ENCODE measurements around the gene TFF3. TPM values are rescaled to one million over a fixed set of nuclear protein-coding genes. Genes with fewer than 3 reads are reported as not detected.

TFF3 gene
- total and polyA plus RNA-seq, 2 experiments from 2014 or later: 84.4 to 589 TPM

DNA sequence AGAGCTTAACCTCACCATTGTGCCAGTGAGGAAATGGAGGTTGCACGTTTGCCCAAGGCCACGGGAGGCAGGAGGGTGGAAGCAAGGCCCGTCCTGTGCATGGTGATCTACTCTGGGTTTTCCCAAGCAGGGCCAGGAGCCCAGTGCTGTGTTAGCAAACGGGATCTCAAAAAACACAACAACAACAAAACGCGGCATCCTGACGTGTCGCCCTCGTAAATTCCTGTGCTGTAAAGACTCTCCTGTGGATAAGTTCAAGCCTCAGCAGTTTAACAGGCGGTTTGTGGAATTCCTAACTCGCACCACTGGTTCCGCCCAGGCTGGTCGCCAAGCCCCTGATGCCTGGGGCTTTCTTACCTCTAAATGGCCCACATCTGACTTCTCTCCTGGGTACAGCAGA is 39.1 kb downstream of the TFF3 start:
- Histone ChIP-seq H3K36me3 (replicated peaks; ENCODE audit: insufficient read depth, low read depth) (no peaks in the 10 kb centered on the region), H3K4me1 (ENCODE audit: insufficient read depth) (no peaks in the 10 kb centered on the region), H3K79me2 (no peaks in the 10 kb centered on the region), H2AFZ (no peak overlapping the region), H3K4me3 (no peak overlapping the region), H4K20me1 (ENCODE audit: insufficient read depth, poor library complexity, severe bottlenecking) (no peaks in the 10 kb centered on the region), H3K27me3 (no peaks in the 10 kb centered on the region), H3K9me2 (replicated peaks; ENCODE audit: insufficient read depth) (no peaks in the 10 kb centered on the region), H3K27ac (no peak overlapping the region), H3K4me2 (no peak overlapping the region), H3K9me3 (ENCODE audit: low read depth) (no peaks in the 10 kb centered on the region)
- WGBS (ENCODE audit: low lambda C conversion rate, missing lambda C conversion rate): 69% methylated on average over 13 of the region's 13 CpGs
- no peak for DNase-seq (ENCODE audit: low spot score)
- no peak for TF ChIP-seq EZH2phosphoT487 (IDR thresholded peaks at IDR 0.05; ENCODE audit: low read depth, severe bottlenecking, unreplicated experiment)
- no peak for TF ChIP-seq CTCF (IDR thresholded peaks at IDR 0.05; ENCODE audit: poor library complexity)
- no peak for TF ChIP-seq EZH2 (IDR thresholded peaks at IDR 0.05; ENCODE audit: borderline replicate concordance)

GRCh38 chr21:42272984-42273600 is 42.1 kb downstream of the TFF3 start:
- DNase-seq (ENCODE audit: low spot score): no peak
- TF ChIP-seq EZH2phosphoT487 (IDR thresholded peaks at IDR 0.05; ENCODE audit: low read depth, severe bottlenecking, unreplicated experiment) (no peak), EZH2 (IDR thresholded peaks at IDR 0.05; ENCODE audit: borderline replicate concordance) (no peak), CTCF (IDR thresholded peaks at IDR 0.05; ENCODE audit: poor library complexity) (no peak)
- H3K36me3 ChIP-seq (replicated peaks; ENCODE audit: insufficient read depth, low read depth): no peaks in the 10 kb centered on the region
- H3K9me2 ChIP-seq (replicated peaks; ENCODE audit: insufficient read depth): no peaks in the 10 kb centered on the region
- no peaks in the 10 kb centered on the region for H3K4me1 ChIP-seq (ENCODE audit: insufficient read depth)
- no peaks in the 10 kb centered on the region for H4K20me1 ChIP-seq (ENCODE audit: insufficient read depth, poor library complexity, severe bottlenecking)
- no peak overlapping the region for H2AFZ ChIP-seq
- no peaks in the 10 kb centered on the region for H3K79me2 ChIP-seq
- H3K4me2 ChIP-seq: no peak overlapping the region
- no peaks in the 10 kb centered on the region for H3K9me3 ChIP-seq (ENCODE audit: low read depth)
- 87% methylated on average over 27 of the region's 29 CpGs for WGBS (ENCODE audit: low lambda C conversion rate, missing lambda C conversion rate)
- H3K27me3 ChIP-seq: no peaks in the 10 kb centered on the region
- no peak overlapping the region for H3K4me3 ChIP-seq
- H3K27ac ChIP-seq: no peak overlapping the region

- Histone ChIP-seq H3K36me3 (replicated peaks; ENCODE audit: insufficient read depth, low read depth) (no peaks in the 10 kb centered on the region), H3K4me3 (no peak overlapping the region), H4K20me1 (ENCODE audit: insufficient read depth, poor library complexity, severe bottlenecking) (no peaks in the 10 kb centered on the region), H2AFZ (no peak overlapping the region), H3K4me1 (ENCODE audit: insufficient read depth) (no peaks in the 10 kb centered on the region), H3K27ac (no peak overlapping the region), H3K9me3 (ENCODE audit: low read depth) (no peaks in the 10 kb centered on the region), H3K27me3 (no peaks in the 10 kb centered on the region), H3K9me2 (replicated peaks; ENCODE audit: insufficient read depth) (no peaks in the 10 kb centered on the region), H3K4me2 (no peak overlapping the region), H3K79me2 (no peaks in the 10 kb centered on the region)
- TF ChIP-seq EZH2phosphoT487 (IDR thresholded peaks at IDR 0.05; ENCODE audit: low read depth, severe bottlenecking, unreplicated experiment) (no peak), CTCF (IDR thresholded peaks at IDR 0.05; ENCODE audit: poor library complexity) (no peak)
- DNase-seq (ENCODE audit: low spot score): no peak
- 93% methylated on average over 15 of the region's 15 CpGs for WGBS (ENCODE audit: low lambda C conversion rate, missing lambda C conversion rate)
Observed at GRCh38 chr21:42272109-42272962, 42.9 kb downstream of the TFF3 start.
